ENCODE measurements around the gene CELF3.

CELF3 gene

GRCh38 chr1:151720554-151720953, 4.0 kb upstream of the CELF3 start:
- FAIRE-seq = no peak

GRCh38 chr1:151720125-151720524, 3.5 kb upstream of the CELF3 start:
- no peak for FAIRE-seq

GRCh38 chr1:151718666-151719065, 2.1 kb upstream of the CELF3 start:
- FAIRE-seq = no peak

GRCh38 chr1:151718011-151718431, 1.4 kb upstream of the CELF3 start:
- no peak for FAIRE-seq

- FAIRE-seq = no peak
Observed at GRCh38 chr1:151716405-151716762, 219 bp downstream of the CELF3 start.

- no peak for FAIRE-seq
Observed at GRCh38 chr1:151715726-151716404, 738 bp downstream of the CELF3 start.

- no peak for FAIRE-seq
Observed at GRCh38 chr1:151714820-151715725, 1.5 kb downstream of the CELF3 start.

GRCh38 chr1:151713874-151714273, 2.7 kb downstream of the CELF3 start:
- no peak for FAIRE-seq

- FAIRE-seq = no peak
Observed at GRCh38 chr1:151713044-151713443, 3.6 kb downstream of the CELF3 start.

- FAIRE-seq = no peak
Observed at GRCh38 chr1:151711951-151712350, 4.7 kb downstream of the CELF3 start.

- no peak for FAIRE-seq
Observed at GRCh38 chr1:151711044-151711800, 5.4 kb downstream of the CELF3 start.

GRCh38 chr1:151710187-151710840, 6.3 kb downstream of the CELF3 start:
- no peak for FAIRE-seq

GRCh38 chr1:151708891-151709290, 7.7 kb downstream of the CELF3 start:
- no peak for FAIRE-seq

GRCh38 chr1:151707541-151708065, 9.0 kb downstream of the CELF3 start:
- FAIRE-seq = no peak

GRCh38 chr1:151706464-151707415, 9.9 kb downstream of the CELF3 start:
- FAIRE-seq = no peak

- FAIRE-seq = no peak
Observed at GRCh38 chr1:151705753-151706463, 10.7 kb downstream of the CELF3 start.

- FAIRE-seq = no peak
Observed at GRCh38 chr1:151705146-151705545, 11.5 kb downstream of the CELF3 start.

- no peak for FAIRE-seq
Observed at GRCh38 chr1:151704246-151704645, 12.4 kb downstream of the CELF3 start.

GRCh38 chr1:151703813-151704212, 12.8 kb downstream of the CELF3 start:
- no peak for FAIRE-seq

- no peak for FAIRE-seq
Observed at GRCh38 chr1:151702936-151703335, 13.7 kb downstream of the CELF3 start.

- FAIRE-seq = no peak
Observed at GRCh38 chr1:151701515-151701914, 15.1 kb downstream of the CELF3 start.
